Loucy (cell line): Measurements from ENCODE around the gene FOXN4.

ENCODE experiments used
- CTCF ChIP-seq: fragments of 200-600 bp; sonication (generic); conservative IDR thresholded peaks from 2 replicates; pipeline ENCODE4 v1.5.1; 2014; ENCODE audit warnings: mild to moderate bottlenecking, antibody characterized with exemption, low read length
- EZH2phosphoT487 ChIP-seq: fragments of 200-600 bp; IDR thresholded peaks from 2 replicates; pipeline ENCODE4 v1.6.1; 2018; ENCODE audit warnings: antibody characterized with exemption, mild to moderate bottlenecking, moderate library complexity, borderline replicate concordance

GRCh38 chr12:109296431-109296830 is 12.7 kb downstream of the FOXN4 start:
- TF ChIP-seq CTCF (no peak), EZH2phosphoT487 (no peak)
